Stimulated activated CD4-positive, alpha-beta T cell treated with anti-CD3 and anti-CD28 coated beads, Interleukin-1b, Interleukin-23, amount 100 ng/mL, for 4 hours (primary cell): ENCODE results near the gene IRF2BP1.

ENCODE experiments used
- DNase-seq, 2 donors: peaks; one replicate each; pipeline ENCODE4 v3.0.0-alpha.2; 2020; ENCODE audit warnings: low read depth in 2 of 2

The IRF2BP1 gene

GRCh38 chr19:45860359-45861259 lies 25.3 kb downstream of the IRF2BP1 start:
- DNase-seq = no peak

GRCh38 chr19:45854167-45854778 lies 31.7 kb downstream of the IRF2BP1 start:
- no peak for DNase-seq

- no peak for DNase-seq
Measured at GRCh38 chr19:45852983-45853382, 33.0 kb downstream of the IRF2BP1 start.

- DNase-seq = no peak
Measured at GRCh38 chr19:45852145-45852750, 33.7 kb downstream of the IRF2BP1 start.

GRCh38 chr19:45848922-45849321 lies 37.0 kb downstream of the IRF2BP1 start:
- no peak for DNase-seq

- no peak for DNase-seq
Measured at GRCh38 chr19:45847663-45848062, 38.3 kb downstream of the IRF2BP1 start.

GRCh38 chr19:45842198-45842597 lies 43.7 kb downstream of the IRF2BP1 start:
- DNase-seq = no peak

GRCh38 chr19:45834970-45835369 lies 51.0 kb downstream of the IRF2BP1 start:
- DNase-seq = no peak
